IMR-90 (cell line): ENCODE data around the gene FADS2.

Experiments
- BHLHE40 ChIP-seq: fragments of 150-350 bp; IDR thresholded peaks from 2 replicates; pipeline ENCODE4 v1.6.1; 2016; ENCODE audit warnings: mild to moderate bottlenecking, low read depth, low read length
- CEBPB ChIP-seq: IDR thresholded peaks from 2 replicates; pipeline ENCODE4 v1.6.1; 2012; ENCODE audit warnings: low read depth, low read length, improper control_type of control experiment
- CTCF ChIP-seq: conservative IDR thresholded peaks from 2 replicates; pipeline ENCODE4 v1.5.1; 2012; ENCODE audit warnings: mild to moderate bottlenecking, low read depth, low read length, improper control_type of control experiment
- FOS ChIP-seq: fragments of 150-350 bp; IDR thresholded peaks from 2 replicates; pipeline ENCODE4 v1.6.1; 2016; ENCODE audit warnings: low read depth, low read length
- MAFK ChIP-seq: IDR thresholded peaks from 2 replicates; pipeline ENCODE4 v1.6.1; 2012; ENCODE audit warnings: low read depth, low read length, improper control_type of control experiment
- POLR2A ChIP-seq: IDR thresholded peaks from 2 replicates; pipeline ENCODE4 v1.6.1; 2012; ENCODE audit warnings: mild to moderate bottlenecking, low read depth, low read length
- TF ChIP-seq, protein P1 (sequence below): fragments of 150-350 bp; IDR thresholded peaks from 2 replicates; pipeline ENCODE4 v1.6.1; 2017; ENCODE audit warnings: mild to moderate bottlenecking, antibody characterized with exemption, low read length, low read depth

GRCh38 chr11:61880454-61880853 is 52.4 kb downstream of the FADS2 start:
- TF ChIP-seq BHLHE40 (no peak), MAFK (no peak), CEBPB (no peak), CTCF (no peak), FOS (no peak), POLR2A (no peak)
- TF ChIP-seq, protein P1, sequence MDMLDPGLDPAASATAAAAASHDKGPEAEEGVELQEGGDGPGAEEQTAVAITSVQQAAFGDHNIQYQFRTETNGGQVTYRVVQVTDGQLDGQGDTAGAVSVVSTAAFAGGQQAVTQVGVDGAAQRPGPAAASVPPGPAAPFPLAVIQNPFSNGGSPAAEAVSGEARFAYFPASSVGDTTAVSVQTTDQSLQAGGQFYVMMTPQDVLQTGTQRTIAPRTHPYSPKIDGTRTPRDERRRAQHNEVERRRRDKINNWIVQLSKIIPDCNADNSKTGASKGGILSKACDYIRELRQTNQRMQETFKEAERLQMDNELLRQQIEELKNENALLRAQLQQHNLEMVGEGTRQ: no peak
